Ramos (cell line): ENCODE measurements around the gene KCNG3.

ENCODE experiments used
- in situ Hi-C: fragments of 300-500 bp; cut with MboI; formaldehyde crosslinking; loops from one replicate; pipeline ENCODE4 v1.14.3; 2022; ENCODE audit warnings: low sequenced_read_pairs; ENCODE audit not compliant: unreplicated experiment

The KCNG3 gene, protein sequence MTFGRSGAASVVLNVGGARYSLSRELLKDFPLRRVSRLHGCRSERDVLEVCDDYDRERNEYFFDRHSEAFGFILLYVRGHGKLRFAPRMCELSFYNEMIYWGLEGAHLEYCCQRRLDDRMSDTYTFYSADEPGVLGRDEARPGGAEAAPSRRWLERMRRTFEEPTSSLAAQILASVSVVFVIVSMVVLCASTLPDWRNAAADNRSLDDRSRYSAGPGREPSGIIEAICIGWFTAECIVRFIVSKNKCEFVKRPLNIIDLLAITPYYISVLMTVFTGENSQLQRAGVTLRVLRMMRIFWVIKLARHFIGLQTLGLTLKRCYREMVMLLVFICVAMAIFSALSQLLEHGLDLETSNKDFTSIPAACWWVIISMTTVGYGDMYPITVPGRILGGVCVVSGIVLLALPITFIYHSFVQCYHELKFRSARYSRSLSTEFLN

DNA sequence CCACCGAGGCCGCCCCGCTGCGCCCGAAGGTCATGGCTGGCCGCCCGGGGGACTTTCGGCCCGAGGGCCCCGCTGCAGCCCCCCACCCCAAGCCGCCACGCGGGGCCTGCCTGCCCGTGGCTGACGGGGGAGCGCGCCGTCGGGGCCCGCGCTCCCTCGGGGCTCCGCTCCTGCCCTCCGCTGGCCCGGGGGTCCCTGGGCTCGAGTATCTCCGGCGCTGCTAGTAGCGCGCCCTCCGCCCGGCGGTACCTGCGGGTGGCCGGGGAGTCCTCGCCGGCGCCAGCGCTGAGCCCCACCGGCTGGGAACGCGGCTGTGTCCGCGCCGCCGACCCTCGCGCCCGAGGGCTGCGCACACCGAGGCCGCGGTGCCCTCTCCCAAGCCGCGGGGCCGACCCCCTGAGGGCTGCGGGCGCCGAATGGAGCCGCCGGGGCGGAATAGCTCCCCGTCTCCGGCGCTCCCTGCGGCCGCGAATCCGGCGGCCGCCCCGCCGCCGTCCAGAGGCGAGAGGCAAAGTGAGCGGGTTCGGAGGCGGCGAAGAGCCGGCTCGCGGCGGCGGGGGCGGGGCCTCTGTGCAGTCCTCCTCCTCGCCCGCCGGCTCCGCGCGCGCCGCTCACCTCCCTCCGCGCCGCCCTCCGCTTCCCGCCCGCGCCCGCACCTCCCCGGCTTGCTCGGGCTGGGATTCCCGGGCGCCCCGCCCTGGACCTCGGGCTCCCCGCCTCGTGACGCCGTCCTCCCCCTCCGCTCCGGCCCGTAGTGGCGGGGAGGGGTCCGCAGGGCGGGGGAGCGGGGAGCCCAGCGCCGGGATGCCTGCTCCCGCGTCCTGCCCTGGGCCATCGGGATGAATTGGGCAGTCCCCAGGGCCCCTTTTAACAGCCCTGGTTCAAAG lies at the start of gene KCNG3:
KCNG3 (minus strand) TSS at position 515 of the 887 bp plus-strand sequence; CDS start at position 34, 481 bp downstream.
- in situ Hi-C loops, result no loop called here

DNA sequence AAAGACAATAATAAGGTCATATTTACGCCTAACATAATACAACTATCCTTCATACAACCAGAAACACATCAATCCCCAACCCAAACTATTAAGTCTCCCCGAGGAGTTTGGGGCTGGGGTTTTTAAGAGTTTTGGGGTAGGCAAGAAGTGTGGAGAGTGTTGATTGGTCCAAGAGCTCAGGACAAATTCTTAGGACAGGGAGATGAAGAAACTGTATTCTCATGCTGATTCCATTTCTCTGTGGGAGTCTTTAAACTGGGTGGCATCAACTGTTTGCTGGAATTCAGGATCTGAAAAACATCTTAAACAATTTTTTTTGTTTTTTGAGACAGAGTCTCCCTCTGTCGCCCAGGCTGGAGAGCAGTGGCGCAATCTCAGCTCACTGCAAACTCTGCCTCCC lies 49.1 kb upstream of the KCNG3 start:
- in situ Hi-C loops, result no loop called here

DNA sequence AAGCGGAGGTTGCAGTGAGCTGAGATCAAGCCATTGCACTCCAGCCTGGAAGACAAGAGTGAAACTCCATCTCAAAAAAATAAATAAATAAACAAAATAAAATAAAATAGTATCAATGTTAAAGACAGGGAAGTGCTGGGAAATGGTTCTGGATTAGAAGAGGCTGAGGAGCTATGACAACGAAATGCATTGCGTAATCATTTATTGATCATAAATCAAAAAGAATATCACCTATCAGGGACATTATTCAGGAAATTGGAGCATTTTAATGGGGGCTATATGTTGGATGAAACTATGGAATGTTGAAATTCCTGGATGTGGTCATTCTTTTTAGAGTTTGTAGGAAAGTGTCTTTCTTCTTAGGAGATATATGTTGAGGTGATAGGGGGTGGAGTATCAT lies 43.7 kb upstream of the KCNG3 start:
- in situ Hi-C loops, result no loop called here

DNA sequence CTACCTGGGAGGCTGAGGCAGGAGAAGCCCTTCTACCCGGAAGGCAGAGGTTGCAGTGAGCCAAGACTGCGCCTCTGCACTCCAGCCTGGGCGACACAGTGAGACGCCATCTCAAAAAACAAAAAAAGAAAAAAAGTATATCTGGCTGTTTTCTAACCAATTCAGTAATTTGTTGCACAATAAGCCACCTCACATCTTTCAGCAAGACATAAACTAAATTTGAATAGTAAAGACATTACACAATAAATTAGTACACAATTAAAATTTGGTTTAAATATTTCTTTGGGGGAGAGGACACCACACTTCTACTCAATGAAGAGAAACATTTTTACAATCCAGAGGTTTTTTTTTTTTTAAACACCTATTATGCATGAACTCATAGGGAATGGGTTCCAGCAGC lies 38.6 kb upstream of the KCNG3 start:
- in situ Hi-C loops, result no loop called here

DNA sequence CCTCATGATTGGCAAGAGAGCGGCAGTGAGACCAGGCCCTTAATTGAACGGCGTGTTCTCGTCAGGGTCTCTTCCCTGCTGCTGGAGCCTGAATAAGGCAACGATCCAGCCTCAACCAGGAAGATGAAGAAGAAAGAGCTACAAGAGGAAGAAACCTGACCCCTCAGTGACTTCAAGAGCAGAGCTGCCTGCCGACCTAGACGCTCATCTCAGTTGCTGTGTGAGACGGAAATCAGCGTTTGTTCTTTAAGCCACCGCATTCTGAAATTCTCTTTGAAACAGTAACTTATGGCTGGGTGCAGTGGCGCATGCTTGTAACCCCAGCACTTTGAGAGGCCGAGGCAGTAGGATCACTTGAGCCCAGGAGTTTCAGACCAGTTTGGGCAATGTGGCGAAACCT lies 29.6 kb upstream of the KCNG3 start:
- in situ Hi-C loops, result no loop called here

DNA sequence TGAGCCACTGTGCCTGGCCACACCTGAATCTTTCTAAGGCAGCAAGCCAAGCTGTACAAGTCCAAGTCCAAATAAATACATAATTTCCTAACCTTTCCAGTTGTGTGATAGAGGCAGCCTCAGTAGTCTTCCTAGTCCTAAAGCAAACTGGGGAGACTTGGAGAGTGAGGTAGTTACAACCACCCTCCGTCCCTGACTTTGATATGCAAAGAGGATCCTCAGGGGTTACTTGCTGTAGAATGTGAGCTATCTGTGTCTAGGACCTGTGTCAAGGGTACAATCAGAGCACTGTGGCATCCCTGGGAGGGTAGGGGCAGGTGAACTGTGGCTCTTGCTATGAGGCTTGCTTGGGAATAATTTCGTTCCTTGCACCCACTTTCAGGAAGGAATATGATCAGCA lies 28.3 kb upstream of the KCNG3 start:
- in situ Hi-C loops, result no loop called here

DNA sequence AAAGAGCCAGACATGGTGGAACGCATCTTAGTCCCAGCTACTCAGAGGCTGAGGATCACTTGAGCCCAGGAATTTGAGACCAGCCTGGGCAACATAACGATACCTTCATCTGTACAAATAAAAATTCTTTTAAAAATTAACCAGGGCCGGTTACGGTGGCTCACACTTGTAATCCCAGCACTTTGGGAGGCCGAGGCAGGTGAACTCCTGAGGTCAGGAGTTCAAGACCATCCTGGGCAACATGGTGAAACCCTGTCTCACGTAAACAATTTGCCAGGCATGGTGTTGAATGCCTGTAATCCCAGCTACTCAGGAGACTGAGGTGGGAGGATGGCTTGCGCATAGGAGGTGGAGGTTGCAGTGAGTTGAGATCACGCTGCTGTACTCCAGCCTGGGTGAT lies 25.8 kb upstream of the KCNG3 start:
- in situ Hi-C loops, result no loop called here

DNA sequence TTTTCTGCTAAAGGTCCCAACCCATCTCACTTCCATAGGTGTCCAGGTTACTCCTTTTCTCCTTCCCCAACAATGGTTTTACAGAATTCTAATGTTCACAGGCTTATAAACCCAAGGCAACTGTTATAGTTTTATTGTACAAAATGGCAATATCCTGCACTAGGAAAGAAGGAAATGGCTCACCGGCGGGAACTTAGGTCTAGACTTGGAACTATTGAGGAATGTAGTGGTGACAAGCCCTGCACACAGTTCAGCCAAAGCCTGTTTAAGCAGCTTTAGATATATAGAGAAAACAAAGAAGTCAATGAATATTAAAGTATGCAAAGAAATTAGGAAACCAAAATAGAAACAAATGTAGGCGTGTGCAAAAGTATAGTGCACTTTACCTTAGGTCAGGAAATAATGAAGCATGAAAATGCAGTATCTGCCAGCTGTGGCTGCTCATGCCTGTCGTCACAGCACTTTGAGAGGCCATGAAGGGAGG lies 22.7 kb upstream of the KCNG3 start:
- in situ Hi-C loops, result no loop called here

DNA sequence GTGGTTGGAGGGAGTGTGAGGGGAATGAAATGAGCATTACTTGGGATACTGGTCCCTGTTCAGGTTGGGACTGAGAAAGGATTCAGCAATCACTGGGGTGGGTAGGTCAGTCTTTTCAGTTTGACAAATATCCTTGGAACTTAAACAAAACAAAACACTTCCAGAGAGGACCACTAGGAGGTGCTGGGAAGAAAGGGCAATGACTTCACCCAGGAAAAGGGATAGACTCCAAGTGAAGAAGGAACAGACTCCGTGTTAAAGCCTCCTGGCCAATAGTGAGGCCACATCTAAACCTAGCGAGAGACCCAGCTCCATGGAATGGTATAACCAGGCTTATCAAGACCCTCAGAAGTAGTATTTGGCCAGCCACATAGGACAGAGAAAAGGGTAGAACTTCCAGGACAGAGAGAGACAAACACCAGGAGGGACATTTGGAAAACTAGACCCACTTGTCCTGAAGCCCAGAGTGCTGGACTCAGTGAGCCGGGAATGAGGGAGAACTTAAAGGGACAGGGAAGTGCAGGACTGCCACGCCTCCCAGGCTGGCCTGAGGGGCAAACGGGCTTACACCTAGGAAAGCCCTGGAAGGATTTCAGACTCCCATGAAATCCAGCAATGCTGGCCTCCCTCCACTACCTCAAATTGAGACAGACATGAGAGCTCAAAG lies 19.6 kb upstream of the KCNG3 start:
- in situ Hi-C loops, result no loop called here

DNA sequence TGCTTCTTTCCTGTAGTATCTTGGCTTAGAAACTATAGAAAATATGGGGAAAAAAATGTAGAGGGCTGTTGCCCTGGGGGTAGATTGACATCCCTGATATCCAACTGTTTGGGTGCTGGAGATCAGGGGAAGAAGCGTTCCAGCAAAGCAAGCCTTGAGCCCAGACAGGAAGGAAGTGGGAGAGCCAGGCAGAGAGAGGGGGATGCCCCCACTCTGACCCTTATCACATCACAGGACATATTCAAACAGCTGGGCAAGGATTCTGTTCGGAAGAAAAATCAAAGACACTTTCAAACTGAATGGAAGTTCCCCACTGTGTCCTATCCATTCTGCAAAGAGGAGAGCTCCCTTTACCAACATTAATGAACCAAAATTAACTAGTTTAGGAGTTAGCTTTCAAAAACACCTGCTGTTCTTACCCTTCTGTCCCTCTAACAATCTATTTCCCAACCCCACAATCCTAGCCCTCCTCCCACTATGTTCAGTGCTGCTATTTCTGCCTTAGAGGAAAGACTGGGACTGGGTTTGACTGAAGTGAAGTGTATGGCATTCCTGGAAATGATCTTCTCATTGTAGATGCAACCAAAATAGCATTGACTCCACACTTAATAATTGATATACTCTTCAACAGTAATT lies 16.9 kb upstream of the KCNG3 start:
- in situ Hi-C loops, result no loop called here

DNA sequence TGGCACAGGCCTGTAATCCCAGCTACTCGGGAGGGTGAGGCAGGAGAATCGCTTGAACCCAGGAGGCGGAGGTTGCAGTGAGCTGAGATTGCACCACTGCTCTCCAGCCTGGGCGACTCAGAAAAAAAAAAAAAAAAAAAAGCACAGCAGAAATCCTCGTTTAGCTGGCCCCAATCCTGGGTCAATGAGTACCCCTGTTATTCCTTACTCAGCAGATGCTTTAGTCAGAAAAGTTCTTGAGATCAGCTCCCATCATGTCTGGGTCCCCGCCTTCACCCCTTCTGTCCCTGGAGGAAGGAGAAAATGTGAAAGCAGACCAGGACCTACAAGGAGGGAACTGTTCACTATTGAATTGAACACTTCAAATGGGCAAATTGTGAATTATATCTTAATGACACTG lies 16.4 kb upstream of the KCNG3 start:
- in situ Hi-C loops, result no loop called here

DNA sequence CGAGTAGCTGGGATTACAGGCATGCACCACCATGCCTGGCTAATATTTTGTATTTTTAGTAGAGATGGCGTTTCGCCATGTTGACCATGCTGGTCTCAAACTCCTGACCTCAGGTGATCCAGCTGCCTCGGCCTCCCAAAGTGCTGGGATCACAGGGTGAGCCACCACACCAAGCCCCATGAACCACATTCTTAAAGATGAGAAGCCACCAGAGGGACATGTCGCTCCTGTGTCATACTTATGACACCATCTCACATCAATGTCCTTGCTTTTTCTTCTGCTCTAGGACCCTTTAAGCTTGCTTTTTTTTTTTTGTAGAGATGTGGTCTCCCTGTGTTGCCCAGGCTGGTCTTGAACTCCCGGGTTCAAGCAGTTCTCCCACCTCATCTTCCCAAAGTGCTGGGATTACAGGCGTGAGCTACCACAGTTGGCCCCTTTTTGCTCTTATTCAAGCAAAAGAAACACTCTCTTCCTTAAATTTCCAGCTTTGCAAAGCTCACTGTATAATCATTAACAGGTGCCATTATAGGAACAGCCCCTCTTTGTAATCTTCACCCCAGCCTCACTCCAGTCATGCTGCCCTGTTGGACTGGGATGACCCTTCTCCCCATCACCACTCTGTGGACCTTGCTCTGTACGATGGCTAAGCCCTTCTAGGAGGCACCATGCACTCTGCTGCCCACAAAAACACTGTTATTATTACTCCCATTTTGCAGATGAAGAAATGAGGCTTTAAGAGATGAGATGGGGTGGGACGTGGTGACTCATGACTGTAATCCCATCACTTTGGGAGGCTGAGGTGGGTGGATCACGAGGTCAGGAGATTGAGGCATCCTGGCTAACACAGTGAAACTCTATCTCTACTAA lies 10.8 kb upstream of the KCNG3 start:
- in situ Hi-C loops, result loop anchor here (5.0 kb wide), 1 partner anchor 158 kb away; no protein-coding TSS in a partner anchor

DNA sequence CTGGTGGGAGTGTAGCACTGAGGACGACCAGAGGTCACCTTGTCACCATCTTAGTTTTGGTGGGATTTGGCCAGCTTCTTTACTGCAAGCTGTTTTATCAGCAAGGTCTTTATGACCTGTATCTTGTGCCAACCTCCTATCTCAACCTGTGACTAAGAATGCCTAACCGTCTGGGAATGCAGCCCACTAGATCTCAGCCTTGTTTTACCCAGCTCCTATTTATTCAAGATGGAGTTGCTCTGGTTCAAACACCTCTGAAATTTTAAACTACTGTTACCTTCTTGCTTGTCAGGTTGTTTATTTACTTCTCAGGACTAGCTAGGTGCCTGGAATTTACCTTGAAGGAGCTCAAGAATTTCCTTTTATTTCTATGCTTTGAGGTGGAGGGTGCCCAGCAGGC lies 9.5 kb upstream of the KCNG3 start:
- in situ Hi-C loops, result no loop called here

DNA sequence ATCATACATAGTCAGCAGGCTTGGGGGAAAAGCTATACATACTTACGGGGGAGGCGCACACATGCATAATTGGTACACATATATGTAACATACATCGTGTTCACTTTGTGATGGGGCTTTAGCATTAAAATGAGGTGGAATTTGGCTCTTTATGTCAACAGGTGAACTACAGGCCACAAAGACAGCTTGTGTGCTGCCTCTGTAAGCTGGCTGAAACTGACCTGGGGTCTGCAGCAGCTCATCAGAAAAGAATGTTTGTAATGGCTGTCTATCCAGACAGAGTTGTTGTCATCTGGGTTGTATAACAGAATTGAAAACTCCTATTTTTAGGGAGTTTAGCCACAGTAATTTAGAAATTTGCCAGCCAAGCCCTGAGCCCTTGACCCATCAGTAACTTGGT lies 4.7 kb upstream of the KCNG3 start:
- in situ Hi-C loops, result no loop called here

DNA sequence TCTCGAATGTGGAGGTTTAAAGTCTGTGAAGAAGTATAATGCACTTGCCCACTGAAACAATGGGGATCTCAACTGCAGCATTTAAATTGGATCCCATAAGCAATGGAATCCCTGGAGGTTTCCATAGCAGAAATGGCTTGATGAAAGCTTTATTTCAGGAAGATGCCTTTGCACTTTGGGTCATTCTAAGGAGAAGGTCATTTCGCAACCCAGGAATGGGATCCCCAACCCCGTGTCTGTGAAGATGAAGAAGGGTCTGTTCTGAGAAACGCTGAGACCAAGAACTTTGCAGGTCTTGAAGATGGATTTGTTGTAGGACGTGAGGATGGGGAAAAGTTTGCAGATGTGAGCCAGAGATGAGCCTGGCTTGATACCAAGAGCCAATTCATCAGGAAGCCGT lies 1.8 kb upstream of the KCNG3 start:
- in situ Hi-C loops, result no loop called here

DNA sequence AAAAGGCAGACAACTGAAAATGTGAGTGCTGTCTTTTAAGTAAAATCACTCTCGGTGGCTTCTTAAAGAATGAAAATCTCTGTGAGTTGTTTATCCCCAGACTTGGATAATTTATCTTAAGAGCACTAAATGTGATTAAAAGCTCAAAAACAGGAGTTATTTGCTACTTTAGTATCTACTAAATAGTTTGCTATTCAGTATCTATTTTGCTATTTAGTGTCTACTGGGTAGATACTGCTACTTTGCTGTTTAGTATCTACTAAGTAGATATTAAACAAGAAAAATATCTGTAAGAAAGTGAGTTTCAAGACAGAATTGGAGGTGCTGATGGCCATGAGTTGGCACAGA lies 1.4 kb upstream of the KCNG3 start:
- in situ Hi-C loops, result no loop called here

DNA sequence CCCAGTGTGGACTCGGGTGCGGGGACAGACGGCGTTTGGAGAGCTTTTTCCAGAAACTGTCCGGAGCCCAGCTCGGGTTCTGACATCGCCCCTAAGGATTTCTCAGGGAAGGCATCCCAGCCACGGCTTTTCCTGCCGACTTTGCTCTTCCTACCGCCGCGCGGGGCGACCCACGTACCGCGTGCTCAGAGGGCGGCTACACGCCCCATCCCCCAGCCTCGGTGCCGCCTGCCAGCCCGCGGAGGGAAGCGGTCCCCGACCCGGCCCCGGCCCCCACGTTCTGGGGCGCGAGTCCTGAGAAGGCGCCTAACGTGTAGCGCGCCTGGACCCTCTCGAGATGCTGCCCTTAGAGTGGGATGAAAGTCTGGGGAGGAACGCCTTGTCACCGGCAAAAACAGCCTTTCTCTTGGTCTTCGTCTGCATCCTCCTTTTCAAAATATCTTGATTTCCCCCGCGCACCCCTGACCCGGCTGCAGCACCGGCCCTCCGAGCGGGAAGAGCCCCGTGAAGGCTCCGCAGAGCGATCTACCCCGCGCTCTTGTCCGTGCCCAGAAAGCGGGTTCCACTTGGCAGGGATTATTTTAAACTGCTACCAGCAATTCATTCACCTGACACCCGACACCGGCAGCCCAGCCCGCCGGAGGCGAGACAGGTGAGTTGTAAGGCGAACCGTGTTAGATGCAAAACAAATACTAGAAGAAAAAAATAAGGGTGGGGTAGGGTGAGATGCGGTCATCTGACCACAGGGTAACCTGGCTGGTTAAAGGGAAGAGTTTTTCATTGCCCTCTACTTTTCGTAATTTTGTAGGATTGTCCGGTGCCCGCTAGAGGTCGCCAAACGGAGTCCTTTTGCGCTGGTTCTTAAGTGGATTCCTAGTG lies 812 bp upstream of the KCNG3 start:
- in situ Hi-C loops, result no loop called here

DNA sequence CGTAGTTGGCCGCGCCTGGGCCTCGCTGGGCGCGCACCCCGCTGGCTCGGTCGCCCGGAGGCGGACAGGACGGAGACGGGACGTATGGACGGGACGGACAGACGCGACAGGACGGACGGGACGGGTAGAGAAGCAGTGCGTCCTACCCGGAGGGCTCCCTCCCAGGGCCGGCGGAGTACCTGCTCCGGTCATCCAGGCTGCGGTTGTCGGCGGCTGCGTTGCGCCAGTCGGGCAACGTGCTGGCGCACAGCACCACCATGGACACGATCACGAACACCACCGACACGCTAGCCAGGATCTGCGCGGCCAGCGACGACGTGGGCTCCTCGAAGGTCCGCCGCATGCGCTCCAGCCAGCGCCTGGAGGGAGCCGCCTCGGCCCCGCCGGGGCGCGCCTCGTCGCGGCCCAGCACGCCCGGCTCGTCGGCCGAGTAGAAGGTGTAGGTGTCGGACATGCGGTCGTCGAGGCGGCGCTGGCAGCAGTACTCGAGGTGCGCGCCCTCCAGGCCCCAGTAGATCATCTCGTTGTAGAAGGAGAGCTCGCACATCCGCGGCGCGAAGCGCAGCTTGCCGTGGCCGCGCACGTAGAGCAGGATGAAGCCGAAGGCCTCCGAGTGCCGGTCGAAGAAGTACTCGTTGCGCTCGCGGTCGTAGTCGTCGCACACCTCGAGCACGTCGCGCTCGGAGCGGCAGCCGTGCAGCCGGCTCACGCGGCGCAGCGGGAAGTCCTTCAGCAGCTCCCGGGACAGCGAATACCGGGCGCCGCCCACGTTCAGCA lies 903 bp downstream of the KCNG3 start:
- in situ Hi-C loops, result no loop called here
